Thyroid gland (tissue), 4 donors: Measurements from ENCODE around the gene STRC.
"Not testable (repeated sequence)": the region's sequence is repeated elsewhere in the genome, so short reads cannot be mapped to it uniquely, and the experiment has no call there.

Experiments used
- CTCF ChIP-seq, 6 experiments: fragments of 200-600 bp in 3 of 6; fragments of 450-650 bp in 3 of 6; sonication (generic) in 3 of 6; IDR thresholded peaks; one replicate each; pipeline ENCODE4 v1.5.1; 2016 to 2019; ENCODE audit warnings: antibody characterized with exemption in 6 of 6, mild to moderate bottlenecking in 2 of 6, inconsistent platforms in 1 of 6, moderate library complexity in 1 of 6
- POLR2A ChIP-seq, 2 donors: fragments of 450-650 bp; IDR thresholded peaks; one replicate each; pipeline ENCODE4 v1.6.1; 2017; ENCODE audit warnings: antibody characterized with exemption in 2 of 2, mild to moderate bottlenecking in 2 of 2, moderate library complexity in 1 of 2

- TF ChIP-seq CTCF, POLR2A (IDR thresholded peaks at IDR 0.05): not testable (repeated sequence)
Observed at GRCh38 chr15:43622068-43622799, 3.6 kb upstream of the STRC start.
